ENCODE results near the gene NOC3L.

Gene NOC3L

GRCh38 chr10:94303929-94304328 is 58.8 kb downstream of the NOC3L start:
- no peak for DNase-seq (ENCODE audit: low read depth in 2 of 2)

GRCh38 chr10:94300042-94300441 is 62.7 kb downstream of the NOC3L start:
- DNase-seq (ENCODE audit: low read depth in 2 of 2): no peak

DNA sequence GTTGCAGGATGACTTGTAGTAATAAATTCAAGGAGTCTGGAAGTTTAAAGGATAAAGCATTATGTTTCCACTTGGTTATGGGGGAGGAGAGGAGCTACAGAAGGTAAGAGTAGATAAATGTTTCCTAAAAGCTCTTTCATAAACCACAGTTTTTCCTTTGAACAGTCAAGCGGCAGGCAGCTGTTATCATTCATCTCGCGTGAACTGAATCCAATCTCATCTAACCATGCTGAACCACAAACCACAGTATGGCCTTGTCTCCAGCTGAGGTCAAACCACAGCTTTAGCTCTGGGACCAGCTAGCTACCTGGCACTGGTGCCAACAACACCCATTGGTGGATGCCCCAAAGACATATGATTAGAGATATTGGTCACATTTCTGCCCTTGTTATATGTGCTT is 63.3 kb downstream of the NOC3L start:
- DNase-seq (ENCODE audit: low read depth in 2 of 2): peak in 1 of 2 donors; percentile 6

- DNase-seq (ENCODE audit: low read depth in 2 of 2): no peak
These were observed 68.6 kb downstream of the NOC3L start for GRCh38 chr10:94294168-94294567.

GRCh38 chr10:94293354-94293753 is 69.4 kb downstream of the NOC3L start:
- no peak for DNase-seq (ENCODE audit: low read depth in 2 of 2)

DNA sequence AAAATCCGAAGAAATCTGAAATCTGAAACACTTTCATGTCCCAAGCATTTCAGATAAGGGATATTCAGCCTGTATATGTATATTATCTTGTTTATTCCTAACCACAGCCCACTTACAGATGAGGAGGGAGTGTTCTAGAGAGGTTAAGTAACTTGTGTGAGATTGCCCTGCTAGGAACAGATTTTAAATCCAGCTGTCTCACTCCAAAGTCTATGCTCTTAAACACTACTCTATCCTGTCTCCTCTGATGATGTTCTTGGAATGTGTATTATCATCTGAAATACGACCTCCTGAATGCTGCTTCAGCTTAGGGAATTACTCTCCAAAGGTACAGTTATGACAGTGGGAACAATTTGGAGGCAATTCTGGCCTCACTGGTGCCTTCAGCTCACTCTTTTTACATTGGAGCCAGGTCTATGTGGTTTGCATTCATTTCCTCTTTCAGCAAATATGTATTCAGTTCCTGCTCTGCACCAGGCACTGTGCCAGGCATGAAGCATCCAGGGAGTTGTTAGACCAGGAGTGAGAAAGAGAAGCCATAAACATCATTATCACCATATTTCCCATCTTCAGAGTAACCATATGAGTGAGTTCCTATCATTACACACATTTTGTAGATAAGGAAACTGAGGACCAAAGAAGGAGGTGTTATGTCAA is 70.2 kb downstream of the NOC3L start:
- no peak for DNase-seq (ENCODE audit: low read depth in 2 of 2)

GRCh38 chr10:94288361-94289101 is 74.2 kb downstream of the NOC3L start:
- no peak for DNase-seq (ENCODE audit: low read depth in 2 of 2)

DNA sequence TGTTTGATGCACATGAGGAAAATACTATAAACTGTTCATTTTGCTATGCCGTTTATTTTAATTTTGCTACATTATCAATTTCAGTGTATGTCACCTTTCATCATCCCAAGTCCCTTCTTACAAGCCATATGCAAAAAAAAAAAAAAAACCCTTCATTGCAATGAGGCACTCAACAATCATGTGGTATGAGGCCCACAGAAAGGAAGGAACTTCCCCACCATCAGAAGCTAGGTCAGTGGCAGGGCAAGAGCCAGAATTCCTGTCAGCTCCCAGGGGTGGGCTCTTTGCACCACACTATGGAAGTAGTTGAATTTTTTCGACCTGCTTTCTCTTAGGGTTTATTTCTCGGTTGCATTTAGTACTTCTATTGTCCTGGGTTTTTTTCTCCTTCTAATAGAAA is 75.4 kb downstream of the NOC3L start:
- no peak for DNase-seq (ENCODE audit: low read depth in 2 of 2)

GRCh38 chr10:94286901-94287300 is 75.8 kb downstream of the NOC3L start:
- DNase-seq (ENCODE audit: low read depth in 2 of 2): no peak

- DNase-seq (ENCODE audit: low read depth in 2 of 2): no peak
These were observed 77.5 kb downstream of the NOC3L start for GRCh38 chr10:94285271-94285670.

Measured in stimulated activated CD8-positive, alpha-beta memory T cell treated with anti-CD3 and anti-CD28 coated beads, Interleukin-2, amount 100 ng/mL, for 1 hour (primary cell).